Panc1 (cell line): ENCODE results near the gene NDRG4.

Experiments
- POLR2AphosphoS5 ChIP-seq: IDR thresholded peaks from 2 replicates; pipeline ENCODE4 v1.6.1; 2012; ENCODE audit warnings: mild to moderate bottlenecking, low read depth, low read length, moderate library complexity
- TCF7L2 ChIP-seq: IDR thresholded peaks from 2 replicates; pipeline ENCODE4 v1.6.1; 2011; ENCODE audit warnings: mild to moderate bottlenecking, low read depth, low read length, inconsistent platforms
- TF ChIP-seq, protein P1 (sequence below): fragments of 450-650 bp; IDR thresholded peaks from 2 replicates; pipeline ENCODE4 v1.5.1; 2017; ENCODE audit warnings: mild to moderate bottlenecking

DNA sequence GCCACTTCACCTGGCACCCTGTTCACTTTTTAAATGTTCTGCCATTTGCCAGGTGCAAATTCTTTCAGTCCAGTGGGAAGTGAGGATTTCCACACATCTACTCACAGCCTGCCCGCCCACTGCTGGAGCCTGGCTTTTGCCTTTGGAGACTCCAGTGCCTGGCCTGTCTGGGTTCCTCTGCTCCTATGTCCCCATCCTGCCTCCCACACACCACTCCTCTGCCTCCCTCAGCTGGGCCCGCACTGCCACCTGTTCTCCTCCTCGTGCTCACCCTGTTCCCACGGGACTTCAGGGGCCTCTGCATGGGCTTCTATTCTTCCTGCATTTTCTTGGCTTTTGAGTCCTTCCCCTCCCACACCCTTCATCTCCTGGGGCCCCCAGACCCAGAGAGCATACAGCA is 7.9 kb upstream of the NDRG4 start:
- TF ChIP-seq POLR2AphosphoS5 = no peak
- TF ChIP-seq, protein P1, sequence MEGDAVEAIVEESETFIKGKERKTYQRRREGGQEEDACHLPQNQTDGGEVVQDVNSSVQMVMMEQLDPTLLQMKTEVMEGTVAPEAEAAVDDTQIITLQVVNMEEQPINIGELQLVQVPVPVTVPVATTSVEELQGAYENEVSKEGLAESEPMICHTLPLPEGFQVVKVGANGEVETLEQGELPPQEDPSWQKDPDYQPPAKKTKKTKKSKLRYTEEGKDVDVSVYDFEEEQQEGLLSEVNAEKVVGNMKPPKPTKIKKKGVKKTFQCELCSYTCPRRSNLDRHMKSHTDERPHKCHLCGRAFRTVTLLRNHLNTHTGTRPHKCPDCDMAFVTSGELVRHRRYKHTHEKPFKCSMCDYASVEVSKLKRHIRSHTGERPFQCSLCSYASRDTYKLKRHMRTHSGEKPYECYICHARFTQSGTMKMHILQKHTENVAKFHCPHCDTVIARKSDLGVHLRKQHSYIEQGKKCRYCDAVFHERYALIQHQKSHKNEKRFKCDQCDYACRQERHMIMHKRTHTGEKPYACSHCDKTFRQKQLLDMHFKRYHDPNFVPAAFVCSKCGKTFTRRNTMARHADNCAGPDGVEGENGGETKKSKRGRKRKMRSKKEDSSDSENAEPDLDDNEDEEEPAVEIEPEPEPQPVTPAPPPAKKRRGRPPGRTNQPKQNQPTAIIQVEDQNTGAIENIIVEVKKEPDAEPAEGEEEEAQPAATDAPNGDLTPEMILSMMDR = no peak
- no peak for TF ChIP-seq TCF7L2
